Inferior parietal cortex (tissue), 1 donor: Measurements from ENCODE around the gene HES5.
A peak's percentile ranks its signal among the peaks of the same experiment; 100 is the strongest.

Source experiments
- DNase-seq: peaks from one replicate; pipeline ENCODE4 v3.0.0-alpha.2; 2016; ENCODE audit errors: extremely low spot score

Gene HES5

DNA sequence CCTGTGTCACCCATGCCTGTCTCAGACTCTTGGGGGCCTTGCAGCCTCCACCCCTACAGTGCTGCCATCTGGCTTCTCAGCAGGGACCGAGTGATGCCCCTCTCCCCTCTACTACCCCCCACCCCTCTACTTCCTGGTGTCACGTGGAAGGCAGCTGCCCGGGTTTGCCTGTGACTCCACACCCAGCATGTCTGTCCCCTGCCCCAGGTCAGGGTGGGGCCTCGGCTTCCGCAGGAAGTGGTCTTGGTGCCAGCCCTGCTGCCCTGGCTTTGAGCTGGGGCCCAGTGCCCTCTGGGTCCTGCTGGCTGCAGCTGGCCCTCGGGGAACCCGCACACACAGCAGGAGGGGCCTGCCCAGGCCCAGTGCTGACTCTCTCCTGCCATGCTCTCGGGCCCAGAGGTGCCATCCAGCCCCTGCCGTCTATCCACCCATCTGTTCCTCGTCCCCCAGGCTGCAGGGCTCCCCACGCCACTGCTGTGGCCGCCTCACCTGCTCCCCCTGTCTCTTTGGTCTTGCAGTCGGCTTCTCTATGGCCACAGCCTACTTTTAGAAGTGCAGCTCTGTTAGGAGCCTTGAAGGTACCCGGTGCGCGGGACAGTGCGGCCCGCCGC, 30.0 kb downstream of the HES5 start:
- DNase-seq, result no peak

DNA sequence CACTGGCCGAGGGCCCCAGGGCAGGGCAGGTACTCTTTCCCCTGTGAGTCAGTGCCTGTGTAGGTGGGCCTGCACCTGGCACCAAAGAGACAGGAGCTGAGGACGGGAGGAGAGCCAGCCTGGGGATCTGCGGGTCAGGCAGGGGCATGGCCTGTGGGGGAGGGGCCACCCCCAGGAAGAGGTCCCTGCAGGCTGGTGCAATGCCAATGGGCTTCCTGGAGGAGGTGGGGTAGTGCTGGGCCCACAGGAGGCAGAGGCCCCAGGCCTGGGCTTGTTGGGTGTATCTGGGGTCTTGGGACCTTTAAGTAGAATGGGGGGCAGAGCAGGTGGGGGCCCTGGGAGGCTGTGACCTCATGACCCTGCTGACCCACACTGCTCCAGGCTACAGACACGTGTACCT, 30.8 kb downstream of the HES5 start:
- DNase-seq, result no peak

DNA sequence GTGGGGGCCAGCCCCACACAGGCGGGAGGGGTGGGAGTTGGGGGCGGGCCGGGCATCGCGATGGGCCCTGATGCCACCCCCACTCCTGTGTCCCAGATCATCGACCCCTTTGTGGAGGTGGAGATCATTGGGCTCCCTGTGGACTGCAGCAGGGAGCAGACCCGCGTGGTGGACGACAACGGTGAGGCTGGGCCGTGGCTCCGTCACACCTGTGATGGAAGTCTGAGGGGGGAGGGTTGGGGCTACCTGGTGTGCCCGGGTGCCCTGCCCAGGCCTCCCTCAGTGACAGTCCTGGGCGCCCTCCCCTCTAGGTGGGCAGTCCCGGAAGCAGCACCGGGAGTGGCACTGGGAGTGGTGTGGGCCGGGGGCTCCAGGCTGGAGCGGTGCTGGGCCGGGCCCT, 31.4 kb downstream of the HES5 start:
- no peak for DNase-seq

DNA sequence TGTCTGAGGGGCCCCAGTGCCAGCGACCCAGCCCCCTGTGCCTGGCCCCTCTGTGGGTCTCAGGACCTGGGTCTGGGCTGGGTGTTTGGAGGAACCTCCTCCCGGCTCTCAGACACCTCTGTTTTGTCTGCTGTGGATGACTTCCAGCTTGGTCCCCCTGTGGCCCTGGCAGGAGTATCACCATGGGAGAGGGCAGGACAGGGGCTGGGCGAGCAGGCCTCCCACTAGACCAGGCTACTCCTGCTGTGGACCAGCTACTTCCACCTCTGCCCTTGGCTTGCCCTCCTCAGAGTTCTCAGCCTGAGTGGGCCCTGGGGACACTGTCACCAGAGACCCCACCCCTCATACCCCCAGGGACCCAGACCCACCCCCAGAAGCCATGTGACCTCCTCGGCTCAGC, 32.2 kb downstream of the HES5 start:
- DNase-seq, result no peak

DNA sequence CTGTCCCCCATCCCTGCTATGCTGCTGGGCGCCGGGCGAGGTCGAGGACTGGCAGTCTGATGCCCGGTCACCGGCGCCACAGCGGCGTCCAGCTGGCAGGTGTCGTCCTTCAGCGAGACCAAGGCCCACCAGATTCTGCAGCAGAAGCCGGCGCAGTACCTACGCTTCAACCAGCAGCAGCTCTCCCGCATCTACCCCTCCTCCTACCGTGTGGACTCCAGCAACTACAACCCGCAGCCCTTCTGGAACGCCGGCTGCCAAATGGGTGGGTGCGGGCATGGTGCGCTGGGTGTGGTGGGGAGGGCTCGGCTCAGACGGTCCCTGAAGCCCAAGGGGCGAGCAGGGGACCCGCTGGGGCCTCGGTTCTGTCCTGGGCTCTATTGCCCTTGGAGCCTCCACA, 33.3 kb downstream of the HES5 start:
- no peak for DNase-seq

DNA sequence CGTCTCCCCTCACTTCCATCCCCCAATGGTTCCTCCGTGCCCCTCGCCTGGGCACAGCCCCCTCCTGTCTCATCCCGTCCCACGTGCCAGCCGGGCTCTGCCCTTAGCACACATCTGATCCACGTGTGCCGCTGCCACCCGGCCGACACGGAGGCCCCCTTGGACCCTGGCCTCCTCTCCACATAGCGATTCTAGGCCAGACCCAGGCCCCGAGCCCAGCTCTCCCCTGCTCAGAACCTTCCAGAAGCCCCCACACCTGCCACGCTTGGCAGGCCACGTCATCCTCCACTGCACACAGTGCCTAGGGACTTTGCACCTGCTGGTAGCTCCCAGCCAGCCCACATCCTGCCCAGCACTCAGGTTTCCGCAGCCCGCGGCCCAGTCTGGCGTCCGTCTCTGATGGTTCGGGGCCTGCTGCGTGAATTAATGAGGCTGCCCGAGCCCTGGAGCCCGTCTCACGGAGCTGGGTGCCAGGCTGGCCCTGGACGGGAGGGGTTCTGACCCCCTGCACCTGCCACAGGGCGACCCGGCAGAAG, 33.9 kb downstream of the HES5 start:
- no peak for DNase-seq

DNA sequence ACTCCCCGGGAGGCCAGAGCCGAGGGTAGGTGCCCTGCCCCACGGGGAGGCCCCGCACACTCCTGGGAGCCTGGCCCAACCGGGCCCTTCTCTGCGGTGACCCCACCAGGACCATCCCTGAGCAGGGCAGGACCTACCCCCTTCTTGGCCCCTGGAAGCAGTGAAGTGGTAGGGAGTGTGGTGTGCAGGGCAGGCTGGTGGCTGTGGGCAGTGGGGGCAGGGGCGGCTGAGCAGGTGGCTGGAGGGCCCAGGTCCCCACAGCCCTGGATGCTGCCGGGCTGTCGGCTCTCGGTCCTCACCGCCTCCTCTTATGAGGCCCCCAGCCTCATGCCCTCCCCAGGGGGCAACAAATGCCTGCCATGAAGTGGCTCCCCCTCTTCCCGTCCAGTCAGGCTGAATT, 34.5 kb downstream of the HES5 start:
- no peak for DNase-seq

DNA sequence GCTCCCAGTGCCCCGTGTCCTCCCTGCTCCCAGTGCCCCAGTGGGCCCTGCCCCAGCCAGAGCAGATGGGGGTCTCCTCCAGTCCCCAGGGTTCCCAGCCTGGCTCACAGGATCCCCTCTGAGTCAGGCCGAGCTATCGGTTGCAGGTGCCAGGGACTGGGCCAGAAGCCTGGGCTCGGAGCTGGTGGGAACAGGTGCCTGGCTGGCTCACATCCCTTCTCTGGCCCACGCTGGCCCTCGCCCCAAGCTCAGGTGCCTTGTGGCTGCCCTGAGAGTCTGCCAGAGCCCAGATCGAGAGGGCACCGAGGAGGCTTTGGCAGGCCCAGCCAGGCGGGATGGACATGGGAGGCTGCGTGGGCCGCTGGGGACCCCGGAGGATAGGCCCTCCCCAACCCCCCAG, 35.0 kb downstream of the HES5 start:
- DNase-seq, result no peak

DNA sequence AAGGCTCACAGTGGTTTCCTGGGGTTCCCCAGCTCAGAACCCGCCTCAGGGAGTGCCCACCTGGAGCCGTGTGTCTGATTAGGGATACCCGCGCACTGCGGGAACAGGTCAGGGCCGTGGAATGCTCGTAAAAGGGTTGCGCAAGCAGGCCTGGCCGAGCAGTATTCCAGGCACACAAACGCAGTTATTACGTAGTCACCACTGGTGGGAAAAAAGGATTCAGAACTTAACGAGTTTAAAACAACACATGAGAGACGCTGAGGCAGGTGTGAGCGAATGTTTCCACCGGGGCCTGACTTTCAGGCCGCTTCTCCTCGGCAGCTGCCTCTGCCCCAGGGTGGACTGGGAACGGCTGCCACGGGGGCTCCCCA, 35.8 kb downstream of the HES5 start:
- DNase-seq, result no peak

DNA sequence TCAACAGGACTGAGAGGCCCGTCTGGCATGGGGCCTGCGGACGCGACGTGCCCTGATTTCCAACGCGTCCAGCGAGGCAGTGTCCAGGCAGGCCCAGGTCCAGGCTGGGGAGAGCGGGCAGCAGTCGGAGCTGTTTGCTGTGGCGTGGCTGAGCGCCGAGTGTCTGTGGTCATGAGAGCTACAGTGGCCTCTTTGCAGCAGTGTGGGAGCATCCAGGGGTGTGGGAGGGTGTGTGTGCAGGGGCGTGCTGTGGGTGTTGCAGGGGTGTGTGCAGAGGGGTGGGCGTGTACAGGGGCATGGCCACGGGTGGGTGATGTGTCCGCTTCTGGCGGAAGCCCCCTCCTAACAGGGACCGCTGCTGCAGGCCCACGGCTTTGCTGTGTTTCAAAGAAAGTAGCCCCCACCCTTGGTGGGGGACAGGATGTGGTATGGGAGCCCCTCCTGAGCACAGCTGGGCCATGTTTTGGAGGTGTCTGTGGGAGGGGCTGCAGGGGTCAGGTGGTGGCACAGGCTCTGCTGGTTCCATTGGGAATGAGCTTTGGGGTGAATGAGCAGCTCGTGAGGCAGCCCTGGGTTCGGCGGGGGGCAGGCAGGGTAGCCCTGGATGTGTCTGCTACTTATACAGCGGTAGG, 36.3 kb downstream of the HES5 start:
- peak; percentile 68 for DNase-seq

DNA sequence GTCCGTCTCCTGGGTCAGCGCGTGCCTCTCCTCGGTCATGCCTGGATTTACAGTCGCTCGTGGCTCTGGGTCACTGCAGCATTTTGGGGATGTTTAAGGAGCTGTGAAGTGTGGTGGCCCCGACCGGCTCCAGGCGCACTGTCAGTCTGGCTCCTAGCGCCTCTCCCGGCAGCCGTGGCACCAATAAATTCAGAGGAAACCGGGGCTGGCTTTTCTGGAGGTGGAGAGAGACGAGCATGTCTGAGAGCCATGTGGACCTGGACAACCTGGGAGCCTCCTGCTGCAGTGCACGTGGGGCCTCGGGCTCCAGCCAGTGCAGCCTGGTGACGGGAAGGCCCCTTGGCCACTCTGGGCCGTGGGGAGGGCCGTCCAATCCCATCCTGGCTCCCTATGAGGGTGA, 36.8 kb downstream of the HES5 start:
- DNase-seq, result no peak

DNA sequence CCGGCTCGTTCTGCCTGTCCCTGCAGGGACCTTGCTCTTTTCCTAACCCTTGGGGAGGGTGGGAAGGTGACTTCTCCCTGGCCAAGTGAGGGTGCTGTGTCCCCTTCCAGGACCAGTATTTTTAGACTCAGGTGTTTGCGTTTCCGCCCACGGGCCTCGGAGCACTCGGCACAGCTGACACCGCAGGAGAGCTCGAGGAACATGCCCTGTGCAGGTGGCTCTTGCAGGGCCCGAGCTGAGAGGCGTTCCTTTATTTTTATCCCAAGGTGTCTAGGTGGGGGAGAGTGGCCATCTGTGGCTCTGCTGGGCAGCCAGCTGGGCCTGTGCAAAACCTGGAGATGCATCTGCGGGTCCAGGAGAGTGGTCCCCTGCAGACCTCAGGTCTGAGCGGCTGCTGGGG, 38.0 kb downstream of the HES5 start:
- no peak for DNase-seq

DNA sequence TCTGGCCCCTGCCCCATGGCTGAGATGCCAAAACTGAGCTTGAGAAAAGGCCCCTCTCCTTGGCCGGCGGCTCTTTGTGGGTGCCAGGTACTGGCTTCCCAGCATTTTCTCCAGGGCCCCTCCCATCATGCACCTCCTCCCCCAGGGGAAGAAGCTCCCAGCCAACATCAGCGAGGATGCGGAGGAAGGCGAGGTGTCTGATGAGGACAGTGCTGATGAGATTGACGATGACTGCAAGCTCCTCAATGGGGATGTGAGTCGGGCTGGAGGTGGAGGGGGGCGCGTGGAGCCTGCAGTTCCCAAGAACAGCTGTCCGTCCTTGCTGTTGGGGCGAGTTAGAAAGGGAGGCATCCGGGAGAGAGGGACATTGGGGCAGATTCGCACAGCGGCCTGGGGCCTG, 40.4 kb downstream of the HES5 start:
- no peak for DNase-seq

DNA sequence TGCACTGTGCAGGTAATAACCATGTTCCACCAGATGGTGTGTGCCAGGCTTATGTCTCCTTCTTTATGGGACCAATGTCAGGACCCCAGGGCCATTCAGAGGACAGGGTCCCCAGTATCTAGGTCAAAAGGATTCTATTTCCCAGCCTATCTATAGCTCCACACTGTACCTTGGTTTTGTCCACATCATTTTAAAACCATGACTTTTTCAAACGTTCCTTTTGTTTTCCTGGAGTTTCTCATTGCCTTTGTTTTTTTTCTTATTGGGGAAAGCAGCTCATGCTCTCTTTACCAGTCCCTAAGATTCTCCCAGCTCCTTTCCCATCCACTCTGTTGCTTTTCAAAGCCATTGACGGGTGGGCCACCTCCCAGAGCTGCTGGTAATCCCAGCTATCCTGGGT, 41.4 kb downstream of the HES5 start:
- no peak for DNase-seq

DNA sequence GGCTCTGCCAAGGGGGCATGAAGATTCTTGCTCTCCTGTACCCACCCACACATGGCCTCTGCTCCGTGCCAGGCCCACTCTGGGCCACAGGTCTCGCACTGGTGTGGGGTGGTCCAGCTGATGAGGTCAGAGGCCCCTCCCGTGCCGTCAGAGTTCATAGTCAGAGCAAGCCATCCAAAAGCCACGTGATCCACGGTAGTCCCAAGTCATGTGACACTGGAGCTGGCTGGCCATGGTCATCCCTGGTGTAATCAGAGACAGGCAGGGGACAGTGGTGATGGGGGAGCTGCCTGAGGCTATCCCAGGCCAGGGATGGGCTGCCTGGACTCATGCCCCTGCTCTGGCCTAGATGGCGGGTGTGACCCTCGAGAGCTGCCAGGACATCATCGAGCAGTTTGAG, 43.5 kb downstream of the HES5 start:
- DNase-seq, result no peak

DNA sequence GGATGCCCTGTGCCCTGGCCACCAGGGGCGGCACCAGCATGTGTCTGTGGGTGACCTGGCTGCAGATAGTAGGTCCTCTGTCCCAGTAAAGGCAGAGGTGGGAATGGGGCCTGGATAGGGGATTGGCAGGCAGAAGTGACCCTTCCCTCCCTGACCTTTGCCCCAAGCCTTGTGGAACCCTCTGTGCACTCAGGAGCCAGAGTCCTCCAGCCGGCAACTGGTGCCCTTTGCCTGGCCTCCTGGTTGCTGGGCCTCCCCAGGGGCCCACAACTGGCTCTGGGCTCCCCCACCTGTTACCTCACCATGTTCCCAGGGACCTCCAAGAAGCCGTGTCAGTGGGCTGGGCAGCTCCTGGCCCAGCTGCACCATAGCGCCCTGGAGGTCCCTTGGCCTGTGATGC, 44.0 kb downstream of the HES5 start:
- no peak for DNase-seq

DNA sequence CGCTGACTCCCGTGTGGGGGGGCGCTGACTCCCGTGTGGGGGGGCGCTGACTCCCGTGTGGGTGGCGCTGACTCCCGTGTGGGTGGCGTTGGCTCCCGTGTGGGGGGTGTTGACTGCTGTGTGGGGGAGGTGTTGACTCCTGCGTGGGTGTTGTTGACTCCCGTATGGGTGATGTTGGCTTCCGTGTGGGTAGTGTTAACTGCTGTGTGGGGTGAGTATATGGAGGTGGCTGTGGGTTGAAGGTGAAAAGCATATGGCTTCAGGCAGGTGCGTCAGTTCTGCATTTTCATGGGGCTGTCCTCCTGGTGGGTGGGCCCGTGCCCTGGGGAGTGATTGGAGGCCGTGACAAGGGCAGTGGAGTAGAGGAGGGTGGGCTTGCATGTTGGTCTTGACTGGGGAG, 46.1 kb downstream of the HES5 start:
- no peak for DNase-seq

DNA sequence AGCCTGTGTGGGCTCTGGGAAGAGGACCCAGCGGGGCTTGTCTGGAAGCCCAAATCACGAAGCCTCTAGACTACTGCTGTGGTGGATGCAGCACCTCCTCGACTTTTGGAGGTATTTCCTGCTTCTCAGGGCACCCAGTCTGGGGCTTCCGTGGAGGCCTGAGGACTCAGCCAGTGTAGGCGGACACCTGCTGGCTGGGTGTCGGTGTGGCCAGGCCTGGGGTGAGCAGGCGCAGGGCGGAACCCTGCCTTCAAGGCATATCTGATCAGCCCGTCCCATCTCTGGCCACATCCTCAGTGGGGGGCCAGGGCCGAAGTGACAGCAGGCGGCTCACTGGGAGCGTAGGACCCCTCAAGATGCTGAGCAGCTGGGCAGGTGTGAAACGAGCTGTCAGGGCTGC, 47.0 kb downstream of the HES5 start:
- no peak for DNase-seq

DNA sequence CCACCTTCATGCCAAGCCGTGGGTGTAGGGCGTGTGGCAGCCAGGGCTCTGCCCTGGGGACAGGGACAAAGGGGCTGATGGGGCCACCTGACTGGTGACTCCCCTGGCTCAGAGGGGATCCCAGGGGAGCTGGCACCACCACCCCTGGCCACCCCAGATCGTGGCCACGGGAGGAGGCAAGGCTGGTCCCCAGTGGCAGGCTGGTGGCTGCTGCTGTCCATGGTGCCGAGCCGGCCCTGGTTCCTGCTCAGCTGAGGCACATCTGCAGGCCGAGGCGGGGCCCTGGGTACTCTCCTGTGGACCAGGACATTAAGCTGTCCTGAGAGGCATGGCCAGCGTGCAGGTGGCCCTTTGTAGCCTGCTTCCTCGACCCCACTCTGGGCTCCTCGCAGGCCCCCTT, 47.5 kb downstream of the HES5 start:
- DNase-seq, result no peak

DNA sequence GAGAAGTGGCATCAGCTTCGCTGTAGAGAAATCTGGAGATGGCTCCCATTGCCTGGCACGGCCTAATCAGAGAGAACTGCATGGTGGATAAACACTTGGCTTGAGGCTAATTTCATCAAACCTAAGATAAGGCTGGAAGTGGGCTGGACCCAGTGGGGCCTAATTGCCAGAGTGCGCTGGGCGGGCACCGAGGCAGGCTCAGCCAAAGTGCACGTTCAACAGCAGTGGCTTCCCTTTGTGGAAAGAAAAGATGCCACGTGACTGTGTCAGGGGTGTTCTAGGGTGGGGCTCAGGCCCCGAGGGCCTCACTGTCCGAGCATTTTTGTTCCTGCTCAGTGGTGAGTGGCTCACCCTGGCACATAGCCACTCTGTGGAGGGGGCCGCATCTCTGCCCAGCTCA, 48.2 kb downstream of the HES5 start:
- no peak for DNase-seq

DNA sequence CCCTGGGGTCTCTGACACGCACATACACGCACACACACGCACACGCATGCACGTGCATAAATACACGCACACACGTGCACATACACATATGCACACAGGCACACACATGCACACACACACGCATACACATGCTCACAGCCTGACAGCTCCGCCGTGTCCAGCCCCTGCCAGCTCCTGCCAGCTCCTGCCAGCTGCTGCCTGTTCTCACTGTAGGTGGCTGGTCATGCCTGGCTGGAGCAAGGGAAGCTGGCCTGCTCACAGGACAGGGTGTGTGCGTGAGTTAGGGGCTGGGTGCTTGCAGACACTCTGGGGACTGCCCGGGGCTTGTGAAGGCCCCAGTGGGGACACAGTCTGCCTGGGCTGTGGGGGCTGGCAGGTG, 49.1 kb downstream of the HES5 start:
- no peak for DNase-seq

DNA sequence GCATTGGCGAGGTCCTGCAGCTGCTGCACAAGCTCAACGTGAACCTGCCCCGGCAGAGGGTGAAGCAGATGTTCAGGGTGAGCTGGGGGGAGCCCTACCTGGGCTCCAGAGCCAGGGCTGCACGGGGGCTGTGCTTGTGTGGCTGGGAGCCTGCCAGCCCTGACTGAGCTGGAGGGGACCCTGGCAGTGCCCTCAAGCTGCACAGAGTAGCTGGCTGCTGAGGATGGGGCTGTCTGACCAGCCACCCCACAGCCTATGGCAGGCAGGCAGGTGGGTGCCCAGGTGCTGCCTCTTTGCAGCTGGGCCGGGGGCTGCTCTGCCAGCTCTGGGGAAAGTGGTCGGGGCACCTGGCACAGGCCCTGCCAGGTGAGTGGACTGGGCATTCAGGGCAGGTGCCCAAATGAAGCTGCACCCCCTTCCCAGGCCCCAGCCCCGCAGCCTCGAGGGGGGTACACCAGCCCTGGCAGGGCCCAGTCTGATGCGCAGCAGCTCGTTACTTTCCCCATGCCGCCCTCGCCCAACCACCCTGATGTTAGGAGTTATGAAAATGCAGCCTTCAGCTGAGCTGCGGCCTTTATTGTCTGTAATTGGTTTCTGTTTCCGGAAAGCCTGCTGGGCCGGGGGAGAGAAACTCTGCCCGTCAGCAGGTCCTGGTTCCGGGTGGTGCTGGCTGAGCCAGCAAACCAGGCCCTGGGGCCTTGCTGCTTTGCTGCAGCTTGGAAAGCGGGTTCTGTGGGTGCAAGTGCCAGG, 49.7 kb downstream of the HES5 start:
- no peak for DNase-seq

DNA sequence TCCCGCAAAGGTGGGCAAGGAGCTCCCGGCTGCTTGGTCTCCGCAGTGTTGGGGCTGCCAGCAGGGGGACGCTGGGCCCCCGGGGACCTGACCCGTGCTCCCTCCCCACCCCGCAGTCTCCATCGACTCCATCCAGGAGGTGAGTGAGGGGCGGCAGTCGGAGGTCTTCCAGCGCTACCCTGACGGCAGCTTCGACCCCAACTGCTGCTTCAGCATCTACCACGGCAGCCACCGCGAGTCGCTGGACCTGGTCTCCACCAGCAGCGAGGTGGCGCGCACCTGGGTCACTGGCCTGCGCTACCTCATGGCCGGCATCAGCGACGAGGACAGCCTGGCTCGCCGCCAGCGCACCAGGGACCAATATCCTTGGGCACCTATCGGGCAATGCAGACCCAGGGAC, 50.4 kb downstream of the HES5 start:
- DNase-seq, result no peak
